GM12892 (cell line): ENCODE data around the gene CANX.
"Not testable (repeated sequence)": the region's sequence is repeated elsewhere in the genome, so short reads cannot be mapped to it uniquely, and the experiment has no call there.

Experiments used
- DNase-seq: peaks from one replicate; pipeline ENCODE4 v3.0.0; 2011; ENCODE audit not compliant: insufficient read length
- FAIRE-seq: peaks from 2 replicates; lab custom pipeline; 2011; peaks lifted over from hg19 to GRCh38; lab: Jason Lieb, UNC
- POLR2A ChIP-seq: IDR thresholded peaks from 2 replicates; pipeline ENCODE4 v1.6.1; 2011; ENCODE audit warnings: low read depth, low read length, control low read depth
- POLR2AphosphoS5 ChIP-seq: IDR thresholded peaks from 2 replicates; pipeline ENCODE4 v1.6.1; 2011; ENCODE audit warnings: low read depth, low read length, control low read depth
- TAF1 ChIP-seq: IDR thresholded peaks from 2 replicates; pipeline ENCODE4 v1.6.1; 2011; ENCODE audit warnings: low read depth, mild to moderate bottlenecking, control low read depth, low read length, borderline replicate concordance

The CANX gene

GRCh38 chr5:179720222-179720621 is 21.5 kb downstream of the CANX start:
- FAIRE-seq (no peak), DNase-seq (no peak)
- TF ChIP-seq TAF1 (no peak), POLR2A (no peak), POLR2AphosphoS5 (no peak)

- TF ChIP-seq POLR2A (no peak), POLR2AphosphoS5 (no peak), TAF1 (no peak)
- no peak for DNase-seq
- FAIRE-seq: no peak
Observed at GRCh38 chr5:179724163-179724562, 25.4 kb downstream of the CANX start.

- DNase-seq (no peak), FAIRE-seq (no peak)
- TF ChIP-seq TAF1 (no peak), POLR2AphosphoS5 (no peak)
Observed at GRCh38 chr5:179727106-179727505, 28.3 kb downstream of the CANX start.

GRCh38 chr5:179729303-179729702 is 30.5 kb downstream of the CANX start:
- FAIRE-seq: no peak
- no peak for DNase-seq
- no peak for TF ChIP-seq POLR2AphosphoS5
- no peak for TF ChIP-seq TAF1
- TF ChIP-seq POLR2A: no peak

- TF ChIP-seq POLR2A (no peak), POLR2AphosphoS5 (no peak), TAF1 (no peak)
- no peak for DNase-seq
- FAIRE-seq: no peak
Observed at GRCh38 chr5:179729727-179730126, 31.0 kb downstream of the CANX start.

- DNase-seq: no peak
- FAIRE-seq: no peak
- TF ChIP-seq POLR2AphosphoS5 (no peak), TAF1 (no peak), POLR2A (no peak)
Observed at GRCh38 chr5:179730356-179730755, 31.6 kb downstream of the CANX start.

GRCh38 chr5:179730852-179731251 is 32.1 kb downstream of the CANX start:
- no peak for FAIRE-seq
- no peak for TF ChIP-seq POLR2AphosphoS5
- no peak for TF ChIP-seq POLR2A
- no peak for TF ChIP-seq TAF1

GRCh38 chr5:179731791-179732411 is 33.1 kb downstream of the CANX start:
- DNase-seq (no peak), FAIRE-seq (peak; percentile 61)
- TF ChIP-seq TAF1: no peak
- TF ChIP-seq POLR2AphosphoS5: 0 out of 2 replicates have a peak, but pooled peaks have one; percentile 26

More at GRCh38 chr5:179730852-179731251, 32.1 kb downstream of the CANX start:
- no peak for DNase-seq

- TF ChIP-seq TAF1 (peak; percentile 97), POLR2AphosphoS5 (peak; percentile 41; the same call in 1 of the 2 replicates), POLR2A (peak; percentile 77)
- FAIRE-seq (peak; percentile 89), DNase-seq (peak; percentile 92)
Observed at GRCh38 chr5:179732412-179732917, 33.7 kb downstream of the CANX start, which contains the start of gene MAML1. Gene MAML1, plus strand, starts transcription at chr5:179732822. Its CDS starts 291 bp downstream, at chr5:179733113.

- FAIRE-seq: peak; percentile 78
- no peak for TF ChIP-seq POLR2AphosphoS5
- TF ChIP-seq POLR2A: no peak
- no peak for TF ChIP-seq TAF1
- peak; percentile 39 for DNase-seq
Observed at GRCh38 chr5:179732918-179733771, 34.4 kb downstream of the CANX start.

- TF ChIP-seq TAF1 (no peak), POLR2A (no peak), POLR2AphosphoS5 (no peak)
- no peak for FAIRE-seq
- DNase-seq: no peak
Observed at GRCh38 chr5:179733772-179734126, 35.0 kb downstream of the CANX start.

GRCh38 chr5:179734536-179735164 is 35.9 kb downstream of the CANX start:
- TF ChIP-seq TAF1: no peak
- no peak for TF ChIP-seq POLR2A
- TF ChIP-seq POLR2AphosphoS5: no peak
- FAIRE-seq (no peak), DNase-seq (no peak)

- no peak for TF ChIP-seq TAF1
- FAIRE-seq (no peak), DNase-seq (no peak)
Observed at GRCh38 chr5:179738742-179739141, 40.0 kb downstream of the CANX start.

GRCh38 chr5:179744106-179744505 is 45.3 kb downstream of the CANX start:
- not testable (repeated sequence) for FAIRE-seq, DNase-seq
